Activated CD8-positive, alpha-beta memory T cell treated with anti-CD3 and anti-CD28 coated beads for 4 hours (primary cell): ENCODE results near the gene CXCL9.
"Not testable (repeated sequence)": the region's sequence is repeated elsewhere in the genome, so short reads cannot be mapped to it uniquely, and the experiment has no call there.

Experiments used
- DNase-seq, 2 donors: peaks; one replicate each; pipeline ENCODE4 v3.0.0-alpha.2; 2020; ENCODE audit warnings: low read depth in 2 of 2

The CXCL9 gene

GRCh38 chr4:76011700-76012387 is 4.5 kb upstream of the CXCL9 start:
- no peak for DNase-seq

GRCh38 chr4:76011018-76011670 is 3.8 kb upstream of the CXCL9 start:
- no peak for DNase-seq

- no peak for DNase-seq
Measured at GRCh38 chr4:76010576-76010975, 3.3 kb upstream of the CXCL9 start.

GRCh38 chr4:76009311-76009710 is 2.0 kb upstream of the CXCL9 start:
- DNase-seq: no peak

GRCh38 chr4:76003620-76004019 is 3.7 kb downstream of the CXCL9 start:
- DNase-seq: no peak

GRCh38 chr4:76003035-76003434 is 4.3 kb downstream of the CXCL9 start:
- no peak for DNase-seq

GRCh38 chr4:76002176-76002575 is 5.1 kb downstream of the CXCL9 start:
- DNase-seq: no peak

GRCh38 chr4:76001700-76002099 is 5.6 kb downstream of the CXCL9 start:
- no peak for DNase-seq

GRCh38 chr4:76000279-76000678 is 7.0 kb downstream of the CXCL9 start:
- DNase-seq: no peak

GRCh38 chr4:75998525-75999147 is 8.7 kb downstream of the CXCL9 start:
- DNase-seq: not testable (repeated sequence)

GRCh38 chr4:75997946-75998345 is 9.4 kb downstream of the CXCL9 start:
- no peak for DNase-seq

- DNase-seq: no peak
Measured at GRCh38 chr4:75997081-75997480, 10.2 kb downstream of the CXCL9 start.

- DNase-seq: no peak
Measured at GRCh38 chr4:75995727-75996126, 11.6 kb downstream of the CXCL9 start.

- DNase-seq: no peak
Measured at GRCh38 chr4:75992462-75992861, 14.8 kb downstream of the CXCL9 start.

- DNase-seq: no peak
Measured at GRCh38 chr4:75989846-75990528, 17.3 kb downstream of the CXCL9 start.

- DNase-seq: no peak
Measured at GRCh38 chr4:75985116-75985515, 22.2 kb downstream of the CXCL9 start.

- no peak for DNase-seq
Measured at GRCh38 chr4:75980576-75980975, 26.7 kb downstream of the CXCL9 start.

- no peak for DNase-seq
Measured at GRCh38 chr4:75976177-75976576, 31.1 kb downstream of the CXCL9 start.

GRCh38 chr4:75973766-75974165 is 33.5 kb downstream of the CXCL9 start:
- DNase-seq: no peak

- no peak for DNase-seq
Measured at GRCh38 chr4:75968084-75968483, 39.2 kb downstream of the CXCL9 start.

- DNase-seq: no peak
Measured at GRCh38 chr4:75963558-75963957, 43.8 kb downstream of the CXCL9 start.

- DNase-seq: not testable (repeated sequence)
Measured at GRCh38 chr4:75962072-75962471, 45.2 kb downstream of the CXCL9 start.

- not testable (repeated sequence) for DNase-seq
Measured at GRCh38 chr4:75958546-75958945, 48.8 kb downstream of the CXCL9 start.
